GM21528 (cell line): ENCODE measurements around the gene TRIM63.

Experiments used
- ATAC-seq: cut with Tn5 transposase; IDR thresholded peaks from one replicate; pipeline ENCODE4 v1.9.1; 2021; ENCODE audit warnings: mild to moderate bottlenecking, moderate library complexity; ENCODE audit not compliant: unreplicated experiment, low FRiP score

The TRIM63 gene

DNA sequence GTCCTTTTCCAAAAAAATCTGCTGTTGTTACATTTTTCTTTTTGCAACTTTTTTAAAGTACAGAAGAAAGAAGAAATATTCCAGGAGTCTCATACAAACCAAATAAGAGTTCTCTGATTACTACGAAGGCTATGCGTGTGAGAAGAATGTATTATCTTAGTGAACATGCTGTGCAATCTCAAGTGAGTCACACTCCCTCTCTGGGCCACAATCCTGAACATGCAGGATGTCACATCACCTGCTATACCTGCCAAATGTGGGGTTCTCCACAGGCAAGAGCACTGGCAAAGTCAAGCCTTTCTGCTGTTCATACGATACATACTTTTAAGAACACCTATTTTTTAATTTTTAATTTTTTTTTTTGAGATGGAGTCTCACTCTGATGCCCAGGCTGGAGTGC is 21.7 kb upstream of the TRIM63 start:
- no peak for ATAC-seq

DNA sequence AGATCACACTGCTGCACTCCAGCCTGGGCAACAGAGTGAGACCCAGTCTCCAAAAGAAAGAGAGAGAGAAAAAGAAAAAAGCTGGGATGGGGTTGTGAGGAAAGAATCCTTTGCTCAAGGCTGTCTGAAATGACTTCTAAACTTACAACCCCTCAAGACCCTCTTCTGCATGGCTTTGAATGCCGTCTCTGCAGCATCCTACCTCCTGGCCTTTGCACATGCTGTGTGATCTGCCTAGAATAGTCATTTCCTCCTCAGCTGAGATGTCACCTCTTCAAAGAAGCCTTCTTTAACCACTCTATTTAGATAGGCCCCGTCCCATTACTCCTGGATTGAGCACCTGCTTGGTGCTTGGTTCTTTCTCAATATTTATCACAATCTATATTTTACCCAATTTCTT is 17.4 kb upstream of the TRIM63 start:
- ATAC-seq = no peak

DNA sequence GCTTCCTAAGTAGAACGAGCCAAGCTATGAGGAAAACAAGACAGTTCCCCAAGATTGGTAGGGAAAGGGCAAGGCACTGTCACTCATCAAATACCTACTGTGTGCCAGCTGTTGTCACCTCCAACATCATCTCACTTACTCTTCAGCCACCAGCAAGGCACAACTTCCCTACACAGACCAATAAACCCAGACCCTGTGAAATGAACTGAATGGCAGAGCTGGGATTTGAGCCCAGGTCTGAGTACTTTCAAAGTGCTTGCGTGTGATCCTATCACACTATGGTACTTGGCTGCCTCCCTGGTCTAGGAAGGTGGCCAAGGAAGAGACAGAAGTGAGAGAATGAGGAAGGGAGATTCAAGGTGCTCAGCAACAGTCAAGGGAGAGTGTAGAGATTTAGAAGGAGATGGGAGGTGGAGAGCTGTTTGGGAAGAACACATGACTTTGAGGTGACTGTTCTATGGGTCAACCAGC is 16.7 kb upstream of the TRIM63 start:
- ATAC-seq = no peak

DNA sequence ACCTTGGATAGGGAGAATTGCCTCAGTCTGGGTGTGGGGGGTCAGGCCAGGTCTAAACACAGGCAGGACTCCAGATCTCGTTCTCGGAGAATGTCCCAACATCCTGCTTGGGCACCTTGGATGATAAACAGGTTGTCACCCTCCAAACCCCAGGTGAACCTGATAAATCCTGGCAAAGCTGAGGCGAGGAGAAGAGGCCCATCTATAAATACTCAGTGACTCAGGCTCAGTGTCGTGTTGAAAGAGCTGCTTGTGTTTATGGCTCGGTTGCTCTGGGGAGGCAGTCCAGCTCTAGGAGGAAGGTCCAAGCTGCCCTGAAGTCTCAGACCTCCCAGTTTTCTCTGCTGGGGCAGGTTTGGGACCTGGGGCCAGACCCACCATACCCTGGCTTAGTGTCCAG is 15.8 kb upstream of the TRIM63 start:
- no peak for ATAC-seq

DNA sequence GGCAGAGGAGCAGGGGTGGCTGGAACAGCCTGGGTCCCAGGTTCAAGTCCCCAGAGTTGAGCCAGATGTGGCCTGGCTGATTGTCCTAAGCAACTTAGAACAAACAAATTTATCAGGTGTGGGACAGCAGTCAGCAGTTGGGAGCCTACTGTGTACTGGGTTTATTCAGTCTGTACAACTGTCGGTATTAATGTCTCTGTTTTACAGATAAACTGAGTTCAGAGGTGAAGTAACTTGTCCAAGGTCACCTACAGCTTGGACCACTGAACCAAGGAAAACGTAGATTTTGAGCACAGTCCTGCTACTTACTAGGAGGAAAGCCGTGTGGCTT is 14.6 kb upstream of the TRIM63 start:
- ATAC-seq = no peak

DNA sequence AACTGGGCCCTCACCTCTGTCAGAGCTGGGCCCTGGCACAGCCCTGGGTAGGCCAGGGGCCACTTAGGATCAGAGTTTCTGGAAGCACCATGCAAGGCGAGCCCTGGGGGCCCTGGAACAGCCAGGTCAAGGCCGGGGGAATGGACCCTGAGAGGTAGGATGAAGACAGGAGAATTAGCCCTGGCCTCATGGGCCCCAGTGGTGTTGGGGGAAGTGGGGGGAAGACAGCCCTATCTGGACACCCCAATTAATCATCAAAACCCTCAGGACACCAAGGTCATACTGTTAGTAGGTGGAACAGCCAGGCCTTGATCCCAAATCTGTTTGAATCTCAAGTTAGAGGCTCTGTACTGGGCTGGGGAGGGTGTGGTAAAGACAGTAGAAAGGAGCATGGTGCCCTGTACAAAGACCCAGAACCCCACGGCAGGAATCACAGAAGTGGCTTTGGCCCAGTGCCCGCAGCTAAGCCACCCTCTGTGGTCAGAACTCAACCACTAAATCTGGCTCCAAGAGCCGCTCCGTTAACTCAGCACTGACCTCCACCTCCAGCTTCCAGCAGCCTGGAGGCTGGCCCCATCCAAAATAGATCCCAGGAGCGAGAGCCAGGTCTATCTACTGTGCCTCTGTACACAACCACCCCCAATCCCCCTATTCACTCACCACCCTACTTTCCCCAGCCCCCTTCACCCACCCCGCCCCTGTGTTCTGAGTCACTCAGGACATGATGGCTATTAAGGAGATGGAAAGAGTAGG is 14.0 kb upstream of the TRIM63 start:
- no peak for ATAC-seq

DNA sequence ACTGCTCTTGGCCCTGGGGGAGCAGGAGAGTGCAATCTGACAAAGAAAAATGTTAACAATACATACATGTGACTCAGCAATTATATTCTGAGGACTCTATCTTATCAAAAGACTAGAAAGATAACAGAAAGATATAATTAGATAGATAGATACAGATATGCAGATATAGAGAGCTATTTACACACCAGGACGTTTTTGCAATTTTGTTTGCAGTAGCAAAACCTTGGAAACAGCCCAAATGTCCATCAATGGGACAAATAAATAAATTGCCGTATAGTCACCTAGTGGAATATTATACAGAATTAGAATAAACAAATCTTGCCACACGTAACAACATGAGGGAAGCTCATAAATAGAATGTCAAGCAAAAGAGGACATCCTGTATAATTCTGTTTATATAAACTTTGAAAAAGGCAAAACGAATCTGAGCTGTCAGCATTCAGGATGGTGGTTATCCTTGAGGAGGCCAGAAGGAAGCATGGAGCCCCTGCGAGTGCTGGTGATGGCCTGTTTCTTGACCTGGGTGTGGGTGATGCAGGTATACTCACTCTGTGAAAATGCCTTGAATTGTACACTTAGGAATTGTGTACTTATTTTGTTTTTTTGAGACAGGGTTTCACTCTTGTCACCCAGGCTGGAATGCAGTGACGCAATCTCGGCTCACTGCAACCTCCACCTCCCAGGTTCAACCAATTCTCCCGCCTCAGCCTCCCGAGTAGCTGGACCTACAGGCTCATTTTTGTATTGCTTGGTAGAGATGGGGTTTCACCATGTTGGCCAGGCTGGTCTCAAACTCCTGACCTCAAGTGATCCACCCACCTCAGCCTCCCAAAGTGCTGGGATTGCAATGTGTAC is 12.8 kb upstream of the TRIM63 start:
- no peak for ATAC-seq

DNA sequence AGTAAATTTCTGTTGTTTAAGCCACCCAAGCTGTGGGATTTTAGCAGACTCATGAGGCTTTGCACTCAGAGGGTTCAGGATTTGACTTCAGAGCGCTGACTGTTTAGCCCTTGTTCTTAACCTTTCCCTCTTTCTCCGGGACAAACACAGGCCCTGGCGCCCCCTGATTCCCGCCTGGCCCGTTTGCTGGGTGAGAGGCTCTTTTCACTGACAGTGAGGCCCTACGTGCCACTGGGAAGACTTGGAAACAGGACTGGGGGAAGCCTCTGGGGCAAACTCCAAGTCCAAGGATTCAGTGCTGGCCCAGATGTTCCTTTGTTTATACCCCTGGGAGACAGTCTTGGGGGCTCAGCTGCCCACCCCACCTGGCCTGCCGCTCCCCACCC is 11.7 kb upstream of the TRIM63 start:
- no peak for ATAC-seq

DNA sequence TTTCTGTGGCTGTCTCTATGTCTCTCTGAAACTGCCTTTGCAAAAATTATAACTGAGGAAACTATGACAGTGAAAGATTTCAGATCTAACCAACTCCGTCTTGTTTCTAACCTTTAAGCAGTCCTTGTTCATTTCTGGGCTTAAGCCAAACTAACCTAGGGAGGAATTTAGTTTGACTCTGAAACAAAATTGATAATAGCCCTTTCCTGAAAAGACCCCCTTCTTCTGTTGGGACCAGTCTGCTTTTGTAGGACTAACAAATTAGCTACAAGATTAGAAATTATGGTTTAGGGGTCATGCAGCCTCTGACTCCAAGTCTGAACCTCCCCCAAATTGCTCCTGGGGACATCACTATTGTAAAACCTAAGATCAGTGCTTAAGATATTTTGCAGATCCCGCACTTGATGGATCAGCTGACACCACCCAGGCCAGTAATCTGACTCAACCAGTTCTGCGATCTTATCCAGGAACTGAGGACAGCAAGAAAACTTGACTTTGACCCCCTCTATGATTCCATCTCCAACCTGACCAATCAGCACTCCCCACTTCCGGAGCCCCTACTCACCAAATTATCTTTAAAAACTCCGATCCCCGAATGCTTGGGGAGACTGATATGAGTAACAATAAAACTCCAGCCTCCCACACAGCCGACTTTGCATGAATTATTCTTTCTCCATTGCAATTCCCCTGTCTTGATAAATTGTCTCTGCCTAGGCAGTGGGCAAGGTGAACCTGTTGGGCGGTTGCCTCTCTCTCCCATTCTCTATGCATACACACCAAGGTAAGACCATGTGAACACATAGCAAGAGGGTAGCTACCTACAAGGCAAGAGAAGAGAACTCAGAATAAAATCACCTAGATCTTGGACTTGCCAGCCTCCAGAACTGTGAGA is 11.1 kb upstream of the TRIM63 start:
- ATAC-seq = no peak

DNA sequence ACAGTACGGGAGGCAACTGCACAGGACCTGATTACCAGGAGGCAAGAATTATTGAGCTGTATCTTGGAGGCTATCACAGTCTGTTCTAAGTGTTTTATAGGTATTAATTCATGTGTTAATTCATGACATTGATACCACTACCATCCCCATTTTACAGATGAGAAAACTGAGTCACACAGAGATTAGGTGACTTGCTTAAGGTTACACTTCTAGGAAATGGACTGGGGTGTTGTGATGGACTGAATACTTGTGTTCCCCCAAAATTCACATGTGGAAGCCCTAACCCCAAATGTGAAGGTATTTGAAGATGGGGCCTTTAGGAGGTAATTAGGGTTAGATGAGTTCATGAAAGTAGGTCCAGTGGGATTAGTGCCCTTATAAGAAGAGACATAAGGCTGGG is 10.1 kb upstream of the TRIM63 start:
- ATAC-seq = no peak

DNA sequence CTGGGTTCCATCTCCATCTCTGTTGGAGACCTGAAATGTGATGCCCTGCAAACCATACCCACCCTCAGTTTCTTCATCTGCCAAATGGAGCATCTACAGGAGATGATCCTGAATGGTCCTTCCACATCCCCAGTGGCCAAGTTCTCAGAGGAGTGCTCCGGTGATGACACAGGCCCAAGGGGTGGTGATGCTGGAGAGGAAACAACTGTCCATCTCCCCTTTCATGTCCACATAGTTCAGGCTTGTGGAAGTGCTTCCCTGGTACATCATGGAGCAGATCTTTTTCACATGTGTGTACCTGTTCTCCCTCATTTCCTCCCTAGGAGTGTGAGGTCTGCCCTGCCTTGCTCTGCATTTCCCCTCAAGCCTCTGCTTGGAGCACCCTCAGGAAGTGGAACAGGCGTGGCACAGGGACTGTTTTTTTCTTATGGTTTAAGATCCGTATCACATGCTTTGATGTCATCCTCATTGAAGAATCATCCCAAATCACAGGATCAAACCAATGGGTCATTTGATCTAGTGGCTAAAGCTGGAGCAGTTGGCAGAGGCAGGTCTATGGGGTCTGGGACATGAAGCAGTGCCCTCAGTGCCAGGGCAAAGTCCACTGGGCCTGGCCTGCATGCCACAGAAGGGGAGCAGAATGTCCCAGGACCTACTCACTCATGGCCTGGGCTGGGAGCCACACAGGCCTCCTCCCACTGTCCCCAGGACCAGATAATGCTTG is 8.2 kb upstream of the TRIM63 start:
- ATAC-seq = no peak

DNA sequence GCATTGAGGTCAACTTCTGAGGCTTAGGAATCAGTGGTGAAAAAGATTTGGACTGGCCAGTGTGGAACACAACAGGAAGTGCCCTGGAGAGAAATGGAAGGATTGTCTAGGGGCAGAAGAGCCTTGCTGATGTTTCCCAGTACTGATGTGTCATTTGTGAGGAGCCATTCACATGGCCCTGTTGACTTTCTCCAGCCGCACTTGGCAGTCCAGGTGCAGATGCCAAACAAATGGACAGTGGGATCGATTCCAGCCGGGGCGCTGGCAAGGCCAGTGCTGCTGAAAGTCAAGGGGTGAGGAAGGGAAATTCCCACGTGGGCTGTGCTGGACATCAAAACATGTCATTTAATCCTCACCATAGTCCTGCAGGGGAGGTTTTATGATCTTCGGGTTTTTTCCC is 4.9 kb upstream of the TRIM63 start:
- ATAC-seq = no peak

DNA sequence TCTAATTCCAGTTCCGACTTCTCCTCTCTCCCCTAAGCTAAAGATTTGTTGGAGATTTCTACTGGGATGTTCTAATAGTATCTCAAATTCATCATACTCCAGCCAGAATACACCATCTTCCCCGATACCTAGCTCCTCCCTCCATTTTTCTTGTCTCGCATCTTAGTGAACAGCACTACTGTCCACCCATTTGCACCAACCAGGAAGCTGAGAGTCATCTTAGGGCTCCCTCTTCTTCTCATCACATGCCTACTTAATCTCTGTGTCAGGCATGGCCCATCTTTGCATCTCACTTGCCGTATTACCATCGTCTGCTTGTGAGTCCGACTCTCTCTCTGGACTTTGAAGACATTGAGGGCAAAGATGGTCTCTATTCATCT is 3.5 kb upstream of the TRIM63 start:
- ATAC-seq = no peak

DNA sequence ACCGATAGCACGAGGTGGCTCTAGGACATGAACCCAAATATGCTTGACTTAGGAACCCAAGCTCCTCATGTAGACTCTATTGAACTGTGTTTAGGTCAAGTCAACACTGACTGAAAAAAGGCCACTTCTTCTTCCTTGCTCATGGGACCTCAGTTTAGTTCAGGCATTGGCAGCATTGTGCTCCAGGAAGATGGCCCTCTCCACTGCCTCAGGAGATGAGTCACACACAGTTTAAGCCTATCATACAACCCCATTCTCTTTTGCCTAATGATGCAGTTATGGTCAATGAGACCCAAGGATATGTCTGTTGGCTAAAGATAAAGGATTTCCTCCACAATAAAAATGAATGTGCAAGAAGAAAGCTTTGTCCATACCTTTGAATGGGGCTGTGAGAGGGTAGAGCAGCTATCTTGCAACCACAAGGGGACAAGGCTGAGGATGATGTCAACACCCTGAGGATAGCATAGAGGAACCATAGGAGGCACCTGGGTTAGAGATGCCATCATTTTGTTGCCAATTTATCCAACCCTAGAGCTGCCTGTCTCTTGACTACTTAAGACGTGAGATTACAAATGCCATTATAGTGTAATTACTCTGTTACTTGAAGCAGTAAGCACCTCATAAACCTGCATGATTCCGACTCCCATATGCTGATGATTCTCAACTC is 3.0 kb upstream of the TRIM63 start:
- no peak for ATAC-seq

DNA sequence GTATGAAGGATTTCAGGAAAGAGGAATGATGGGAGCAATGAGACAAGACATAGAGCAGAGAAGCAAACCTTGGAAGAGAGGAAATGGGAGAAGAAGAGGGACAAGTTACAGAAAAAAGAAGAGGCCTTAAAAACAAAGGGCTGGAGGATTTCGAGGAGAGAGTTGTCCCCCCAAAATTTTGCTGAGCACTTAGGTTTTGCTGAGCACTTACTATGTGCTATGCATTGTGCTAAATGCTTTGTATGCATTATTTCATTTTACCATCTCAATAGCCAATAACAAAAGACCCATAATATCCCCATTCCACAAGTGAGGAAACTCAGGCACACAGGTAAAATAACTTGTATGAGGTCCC is 2.5 kb upstream of the TRIM63 start:
- ATAC-seq = no peak

DNA sequence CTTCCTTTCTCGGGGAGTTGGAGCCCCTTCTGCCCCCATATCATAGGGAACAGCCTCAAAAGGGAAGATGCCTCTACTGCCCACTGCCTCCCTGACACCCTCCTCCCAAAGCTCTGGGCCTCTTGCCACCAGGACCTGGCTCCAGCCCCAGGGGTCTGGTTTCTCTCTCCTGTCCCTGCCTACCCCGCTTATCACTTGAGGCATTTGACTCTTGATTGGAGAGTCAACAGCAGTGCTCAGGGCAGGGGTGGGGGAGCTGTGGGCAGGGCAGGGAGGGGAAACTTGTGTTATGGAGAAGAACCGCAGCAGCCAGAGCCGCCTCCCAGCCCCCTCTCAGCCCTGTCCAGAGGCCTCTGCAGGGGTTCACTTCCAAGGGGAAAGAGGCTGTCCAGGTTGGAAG is 573 bp downstream of the TRIM63 start:
- ATAC-seq = no peak

DNA sequence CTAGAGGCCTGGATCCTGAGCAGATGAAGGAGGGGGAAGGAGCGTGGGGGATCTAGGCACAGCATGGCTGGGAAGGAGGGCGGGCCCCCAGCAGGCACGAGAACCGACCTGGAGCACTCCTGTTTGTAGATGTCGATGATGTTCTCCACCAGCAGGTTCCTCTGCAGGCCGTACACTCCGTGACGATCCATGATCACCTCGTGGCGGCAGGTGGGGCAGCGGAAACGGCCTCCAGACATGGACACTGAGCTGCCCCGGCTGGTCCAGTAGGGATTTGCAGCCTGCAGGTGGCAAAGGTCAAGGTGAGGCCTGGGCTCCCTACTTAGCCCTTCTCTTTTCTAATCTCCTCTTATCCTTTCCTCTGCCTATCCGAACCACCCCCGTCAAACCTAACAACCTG is 1.3 kb downstream of the TRIM63 start:
- ATAC-seq = no peak

DNA sequence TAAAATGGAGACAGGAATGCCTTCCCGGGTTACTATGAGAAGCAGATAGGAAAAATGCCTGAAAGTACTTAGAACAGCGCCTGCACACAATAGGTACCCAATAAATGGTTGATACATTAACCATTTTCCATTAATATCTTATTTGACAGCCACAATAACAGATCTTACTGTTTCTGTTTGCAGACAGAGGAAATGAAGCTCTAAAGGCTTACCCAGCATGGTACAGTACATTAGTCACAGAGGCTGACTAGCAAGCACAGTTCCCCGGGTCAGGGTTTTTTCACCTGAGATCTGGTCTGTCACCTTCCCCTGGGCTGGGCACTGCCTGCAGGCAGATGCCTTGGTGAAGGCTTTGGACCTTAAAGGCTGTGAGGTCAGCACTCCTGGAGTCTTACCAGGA is 2.9 kb downstream of the TRIM63 start:
- no peak for ATAC-seq

DNA sequence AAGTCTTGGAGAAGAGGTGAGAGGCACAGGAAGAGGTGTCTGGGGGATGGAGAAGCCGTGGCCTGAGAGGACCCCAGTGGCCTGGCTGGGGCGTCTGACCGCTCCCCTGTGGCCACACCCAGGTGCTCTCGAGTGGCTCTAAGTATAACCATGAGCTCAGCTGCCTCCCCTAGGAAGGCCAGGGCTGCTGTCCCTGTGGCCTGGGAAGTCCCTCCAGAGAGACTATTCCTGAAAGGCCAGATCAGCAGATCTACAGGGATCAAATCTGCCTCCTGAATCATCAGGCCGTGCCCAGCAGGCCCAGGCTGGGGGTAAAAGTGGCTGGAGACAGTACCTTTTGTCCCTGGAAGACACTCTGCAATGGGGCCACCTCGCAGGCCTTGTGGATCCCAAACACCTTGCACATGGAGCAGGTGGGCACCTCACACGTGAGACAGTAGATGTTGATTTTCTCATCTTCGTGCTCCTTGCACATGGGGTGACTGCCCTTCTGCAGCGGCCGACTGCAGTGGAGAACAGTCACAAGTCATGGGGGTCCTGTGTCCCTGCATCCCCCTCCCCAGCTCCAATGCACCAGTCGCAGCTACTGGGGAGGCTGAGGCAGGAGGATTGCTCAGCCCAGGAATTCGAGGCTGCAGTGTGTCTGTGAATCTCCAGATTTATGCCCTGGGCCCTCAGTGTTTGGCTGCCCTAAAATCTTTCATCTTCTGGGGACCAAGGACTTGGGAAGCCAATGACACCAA is 6.4 kb downstream of the TRIM63 start:
- no peak for ATAC-seq
